Activated CD8-positive, alpha-beta memory T cell treated with anti-CD3 and anti-CD28 coated beads, Interleukin-2, amount 10 ng/mL, durations not matched to agents 7 days and 5 days (primary cell): ENCODE results near the gene ZNF431. TPM values are rescaled to one million over a fixed set of nuclear protein-coding genes. Genes with fewer than 3 reads are reported as not detected.
"Not testable (repeated sequence)": the region's sequence is repeated elsewhere in the genome, so short reads cannot be mapped to it uniquely, and the experiment has no call there.

Experiments used
- ATAC-seq: fragments of 150-1000 bp; cut with Tn5 transposase; one replicate; pipeline ENCODE4 v1.10.0; 2021; ENCODE audit warnings: moderate library complexity
- CTCF ChIA-PET: fragments of 350-600 bp; sonication (Branson Sonifier 250); formaldehyde crosslinking; loops from one replicate; lab custom pipeline; 2021; ENCODE audit warnings: antibody characterized with exemption; lab: Charles Lee
- DNase-seq: peaks from one replicate; pipeline ENCODE4 v3.0.0-alpha.2; 2020
- H3K27ac Mint-ChIP-seq: one replicate; pipeline ENCODE4 v1.8.0; 2021; ENCODE audit warnings: mild to moderate bottlenecking, mixed read lengths
- H3K27me3 Mint-ChIP-seq: one replicate; pipeline ENCODE4 v1.8.0; 2021; ENCODE audit warnings: mixed read lengths
- H3K36me3 Mint-ChIP-seq: one replicate; pipeline ENCODE4 v1.8.0; 2021; ENCODE audit warnings: mild to moderate bottlenecking, mixed read lengths
- H3K4me1 Mint-ChIP-seq: one replicate; pipeline ENCODE4 v1.8.0; 2021; ENCODE audit warnings: mixed read lengths
- H3K4me3 Mint-ChIP-seq: one replicate; pipeline ENCODE4 v1.8.0; 2021; ENCODE audit warnings: mild to moderate bottlenecking, moderate library complexity, mixed read lengths
- H3K9me3 Mint-ChIP-seq: one replicate; pipeline ENCODE4 v1.8.0; 2022; ENCODE audit warnings: low read depth, mixed read lengths
- total RNA-seq, 2 experiments: library from RNA; stranded (reverse); gene quantifications; one replicate each; pipeline ENCODE4 v1.2.3, GENCODE V29; 2021

ZNF431 gene
- total RNA-seq, 2 experiments from 2014 or later = 19.2 to 22.4 TPM

DNA sequence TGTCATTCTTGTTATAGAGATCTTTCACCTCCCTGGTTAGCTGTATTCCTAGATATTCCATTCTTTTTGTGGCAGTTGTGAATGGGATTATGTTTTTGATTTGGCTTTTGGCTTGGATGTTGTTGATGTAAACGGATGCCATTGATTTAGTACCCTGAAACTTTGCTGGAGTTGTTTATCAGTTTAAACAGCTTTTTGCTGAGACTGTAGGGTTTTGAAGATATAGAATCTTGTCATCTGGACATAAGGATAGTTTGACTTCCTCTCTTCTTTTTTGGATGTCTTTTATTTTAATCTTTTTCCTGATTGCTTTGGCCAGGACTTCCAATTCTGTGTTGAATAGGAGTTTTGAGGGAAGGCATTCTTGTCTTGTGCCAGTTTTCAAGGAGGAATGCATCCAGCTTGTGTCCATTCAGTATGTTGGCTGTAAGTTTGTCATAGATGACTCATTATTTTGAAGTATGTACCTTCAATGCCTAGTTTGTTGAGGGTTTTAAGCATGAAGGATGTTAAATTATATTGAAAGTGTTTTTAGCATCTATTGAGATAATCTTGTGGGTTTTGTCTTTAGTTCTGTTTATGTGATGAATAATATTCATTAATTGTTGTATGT is 16.8 kb downstream of the ZNF431 start:
- ATAC-seq (no peak), DNase-seq (no peak)
- Mint-ChIP-seq H3K27me3 (no peaks in the 10 kb centered on the region), H3K4me3 (no peak overlapping the region), H3K36me3 (peaks cover 80% of the 10 kb centered on the region), H3K27ac (no peak overlapping the region), H3K9me3 (peaks cover 19% of the 10 kb centered on the region), H3K4me1 (no peaks in the 10 kb centered on the region)
- CTCF ChIA-PET = interaction anchor here (0.6 kb wide), 1 partner anchor 165 kb away, joined by 3 read pairs; no protein-coding TSS in a partner anchor

- no peak for ATAC-seq
- H3K9me3 Mint-ChIP-seq = no peaks in the 10 kb centered on the region
- H3K4me1 Mint-ChIP-seq = peaks cover 2% of the 10 kb centered on the region
- peaks cover 80% of the 10 kb centered on the region for H3K36me3 Mint-ChIP-seq
- no peaks in the 10 kb centered on the region for H3K27me3 Mint-ChIP-seq
- CTCF ChIA-PET = no interaction called here
- DNase-seq = no peak
- no peak overlapping the region for H3K4me3 Mint-ChIP-seq
- no peak overlapping the region for H3K27ac Mint-ChIP-seq
These were observed 22.7 kb downstream of the ZNF431 start for GRCh38 chr19:21164541-21164940.

DNA sequence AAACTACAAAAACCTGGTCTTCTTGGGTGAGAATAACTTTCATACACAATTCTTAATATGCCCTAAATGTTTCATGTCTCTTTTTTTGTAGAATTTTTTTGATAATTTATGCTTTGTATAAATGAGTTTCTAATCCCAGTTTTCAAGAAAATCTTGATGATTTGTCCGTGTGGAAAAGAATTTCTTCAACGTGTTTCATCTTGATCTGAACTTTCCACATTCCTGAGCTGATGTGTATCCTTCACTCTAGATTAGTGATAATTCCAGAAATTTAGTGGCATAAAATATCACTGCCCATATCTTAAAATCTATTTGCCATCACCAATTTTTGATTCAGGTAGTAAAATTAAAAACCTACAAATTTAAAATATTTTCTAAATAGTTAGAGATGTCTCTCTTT is 24.6 kb downstream of the ZNF431 start:
- Mint-ChIP-seq H3K9me3 (peaks cover 5% of the 10 kb centered on the region), H3K27me3 (no peaks in the 10 kb centered on the region), H3K36me3 (peaks cover 79% of the 10 kb centered on the region), H3K27ac (no peak overlapping the region), H3K4me3 (no peak overlapping the region), H3K4me1 (peaks cover 4% of the 10 kb centered on the region)
- CTCF ChIA-PET = no interaction called here
- DNase-seq (no peak), ATAC-seq (no peak)

DNA sequence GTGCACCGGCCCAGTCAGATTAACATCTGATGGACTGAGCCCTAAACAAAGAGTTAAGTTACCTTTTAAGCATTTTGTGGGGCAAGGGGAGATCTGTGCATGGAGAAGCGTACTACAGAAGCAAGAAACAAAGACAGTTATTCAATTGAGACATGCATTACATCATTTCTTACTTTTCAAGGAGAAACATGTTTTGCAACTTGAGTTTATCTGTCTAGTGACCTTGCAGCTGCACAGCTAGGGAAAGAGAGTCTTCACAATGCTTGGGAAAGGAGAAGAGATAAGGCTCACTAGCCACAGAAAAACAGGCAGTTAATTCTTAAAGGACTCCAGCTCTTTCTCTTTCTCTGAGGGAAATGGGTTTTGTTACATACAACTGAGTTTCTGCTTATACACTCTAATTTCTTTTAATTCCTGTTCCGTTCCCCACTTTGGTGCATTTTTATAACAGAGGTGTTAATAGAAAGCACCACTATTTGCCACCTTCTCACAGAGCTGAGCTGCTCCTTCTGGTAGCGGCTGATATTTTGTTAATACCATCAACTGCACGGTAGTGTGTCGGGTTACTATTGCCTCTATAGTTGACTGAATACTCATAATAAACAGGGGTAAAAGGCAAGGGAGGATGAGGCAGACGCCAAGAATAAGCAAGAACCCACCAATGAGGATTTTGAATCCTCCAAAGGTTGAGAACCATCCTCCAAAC is 55.9 kb downstream of the ZNF431 start:
- no peaks in the 10 kb centered on the region for H3K4me1 Mint-ChIP-seq
- no peaks in the 10 kb centered on the region for H3K36me3 Mint-ChIP-seq
- H3K4me3 Mint-ChIP-seq = no peak overlapping the region
- H3K9me3 Mint-ChIP-seq = peaks cover 6% of the 10 kb centered on the region
- no peak overlapping the region for H3K27ac Mint-ChIP-seq
- DNase-seq (no peak), ATAC-seq (no peak)
- CTCF ChIA-PET = no interaction called here
- no peaks in the 10 kb centered on the region for H3K27me3 Mint-ChIP-seq

DNA sequence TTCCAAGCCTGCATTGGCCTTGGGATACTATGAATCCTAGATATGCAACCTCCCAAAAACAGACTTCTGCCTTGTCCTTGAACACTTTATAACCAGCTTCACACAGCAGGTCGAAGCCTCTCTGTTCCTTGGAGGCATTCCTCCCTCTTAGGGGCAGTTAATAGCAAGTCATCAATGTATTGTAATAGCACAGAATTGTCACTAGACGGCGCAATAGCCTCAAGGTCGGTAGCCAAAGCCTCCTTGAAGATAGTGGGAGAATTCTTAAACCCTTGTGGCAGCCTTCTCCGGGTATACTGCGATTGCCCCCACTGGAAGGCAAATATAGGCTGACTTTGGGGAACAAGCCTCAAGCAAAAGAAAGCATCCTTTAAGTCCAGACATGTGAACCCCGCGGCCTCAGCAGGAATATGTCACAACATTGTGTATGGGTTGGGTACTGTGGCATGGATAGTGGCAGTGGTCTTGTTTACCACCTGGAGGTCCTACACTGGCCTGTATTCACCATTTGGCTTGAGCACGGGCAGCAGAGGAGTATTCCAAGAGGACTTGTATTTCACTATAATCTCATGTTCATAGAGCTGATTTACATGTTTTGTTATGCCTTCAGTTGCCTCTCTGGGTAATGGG is 61.1 kb downstream of the ZNF431 start:
- Mint-ChIP-seq H3K4me1 (no peaks in the 10 kb centered on the region), H3K9me3 (peaks cover 14% of the 10 kb centered on the region), H3K27ac (no peak overlapping the region), H3K4me3 (no peak overlapping the region), H3K27me3 (no peaks in the 10 kb centered on the region), H3K36me3 (no peaks in the 10 kb centered on the region)
- CTCF ChIA-PET = interaction anchor here (1.5 kb wide), 1 partner anchor 160 kb away, joined by 3 read pairs; no protein-coding TSS in a partner anchor
- DNase-seq (peak; percentile 43), ATAC-seq (no peak)

DNA sequence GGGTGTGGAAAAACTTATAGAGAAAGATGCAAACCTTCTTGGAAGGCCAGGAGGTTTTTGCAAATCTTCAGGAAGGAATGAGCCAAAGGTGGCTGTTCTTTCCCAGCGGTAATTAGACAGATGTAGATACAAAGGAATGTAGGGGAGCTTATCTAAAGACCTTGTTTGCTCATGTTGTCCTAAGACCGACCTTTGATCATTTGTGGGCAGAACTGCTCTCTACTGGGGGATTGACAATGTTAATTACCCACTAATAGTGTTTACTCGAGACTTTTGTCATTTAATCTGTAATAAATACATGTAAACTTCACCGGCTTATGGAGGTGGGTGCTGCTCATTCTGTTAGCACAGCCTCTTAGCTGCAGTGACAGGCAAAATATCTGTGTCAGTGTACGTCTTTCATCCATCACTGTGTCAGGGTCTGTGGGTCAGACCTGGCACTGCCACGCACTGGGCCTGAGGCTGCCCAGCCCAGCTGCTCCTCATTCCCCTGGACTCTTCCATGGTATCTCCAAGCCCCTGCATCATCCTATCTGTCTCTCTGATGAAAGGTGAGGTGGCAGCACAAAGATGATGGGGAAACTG is 68.3 kb downstream of the ZNF431 start:
- Mint-ChIP-seq H3K4me3 (no peak overlapping the region), H3K36me3 (no peaks in the 10 kb centered on the region), H3K4me1 (no peaks in the 10 kb centered on the region), H3K9me3 (peaks cover 11% of the 10 kb centered on the region), H3K27me3 (no peaks in the 10 kb centered on the region), H3K27ac (no peak overlapping the region)
- CTCF ChIA-PET = no interaction called here
- DNase-seq (no peak), ATAC-seq (no peak)

DNA sequence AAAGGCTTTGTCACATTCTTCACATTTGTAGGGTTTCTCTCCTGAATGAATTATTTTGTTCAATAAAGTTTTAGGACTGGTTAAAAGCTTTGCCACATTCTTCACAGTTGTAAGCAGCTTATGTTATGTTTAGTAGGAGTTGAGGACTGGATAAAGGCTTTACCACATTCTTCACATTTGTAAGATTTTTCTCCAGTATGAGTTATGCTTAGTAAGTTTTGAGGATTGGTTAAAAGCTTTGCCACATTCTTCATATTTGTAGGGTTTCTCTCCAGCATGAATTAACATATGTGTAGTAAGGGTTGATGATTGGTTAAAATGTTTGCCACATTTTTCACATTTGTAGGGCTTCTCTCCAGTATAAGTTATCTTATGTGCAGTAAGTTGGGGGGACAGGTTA is 79.9 kb downstream of the ZNF431 start:
- CTCF ChIA-PET = no interaction called here
- H3K9me3 Mint-ChIP-seq = peaks cover 9% of the 10 kb centered on the region
- H3K4me1 Mint-ChIP-seq = no peaks in the 10 kb centered on the region

GRCh38 chr19:21229938-21230337 is 88.1 kb downstream of the ZNF431 start:
- H3K27ac Mint-ChIP-seq, H3K4me1 Mint-ChIP-seq, H3K36me3 Mint-ChIP-seq, ATAC-seq, DNase-seq, CTCF ChIA-PET, H3K4me3 Mint-ChIP-seq, H3K27me3 Mint-ChIP-seq: not testable (repeated sequence)
- peaks cover 20% of the 10 kb centered on the region for H3K9me3 Mint-ChIP-seq

More for the DNA sequence above, 79.9 kb downstream of the ZNF431 start:
- Mint-ChIP-seq H3K36me3 (no peaks in the 10 kb centered on the region), H3K27ac (no peak overlapping the region), H3K27me3 (peaks cover 2% of the 10 kb centered on the region), H3K4me3 (no peak overlapping the region)
- DNase-seq (no peak), ATAC-seq (no peak)

DNA sequence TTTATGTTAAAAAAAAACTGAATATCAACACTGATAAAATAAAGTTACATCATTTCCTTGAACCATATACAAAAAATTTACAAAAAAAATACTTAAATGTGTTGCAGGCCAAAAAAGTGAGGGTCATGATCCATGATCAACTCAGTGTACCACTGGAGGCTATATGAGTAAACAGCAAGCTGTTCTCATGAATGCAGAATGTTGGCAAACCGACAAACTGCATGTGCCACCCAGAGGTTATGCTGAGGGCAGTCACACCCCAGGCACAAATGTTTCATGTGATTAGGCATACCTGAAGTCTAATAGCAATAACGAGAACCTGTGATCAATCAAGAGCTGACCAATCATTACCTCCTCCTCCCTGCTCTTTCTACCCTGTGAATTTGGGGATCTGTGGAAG is 91.9 kb downstream of the ZNF431 start:
- no peak for DNase-seq
- H3K36me3 Mint-ChIP-seq = no peaks in the 10 kb centered on the region
- no peaks in the 10 kb centered on the region for H3K27me3 Mint-ChIP-seq
- CTCF ChIA-PET = no interaction called here
- H3K4me1 Mint-ChIP-seq = no peaks in the 10 kb centered on the region
- peaks cover 17% of the 10 kb centered on the region for H3K9me3 Mint-ChIP-seq
- no peak overlapping the region for H3K4me3 Mint-ChIP-seq
- no peak overlapping the region for H3K27ac Mint-ChIP-seq
- ATAC-seq = no peak

GRCh38 chr19:21236751-21237150 is 94.9 kb downstream of the ZNF431 start:
- H3K27me3 Mint-ChIP-seq, CTCF ChIA-PET, H3K4me3 Mint-ChIP-seq, H3K4me1 Mint-ChIP-seq, DNase-seq, ATAC-seq, H3K27ac Mint-ChIP-seq, H3K36me3 Mint-ChIP-seq, H3K9me3 Mint-ChIP-seq: not testable (repeated sequence)

- peaks cover 4% of the 10 kb centered on the region for H3K9me3 Mint-ChIP-seq
These were observed 96.8 kb downstream of the ZNF431 start for GRCh38 chr19:21238670-21239069.

More at GRCh38 chr19:21238670-21239069, 96.8 kb downstream of the ZNF431 start:
- Mint-ChIP-seq H3K36me3 (no peaks in the 10 kb centered on the region), H3K4me3 (no peak overlapping the region), H3K27ac (no peak overlapping the region), H3K27me3 (no peaks in the 10 kb centered on the region), H3K4me1 (no peaks in the 10 kb centered on the region)
- DNase-seq = no peak
- no peak for ATAC-seq
- CTCF ChIA-PET = no interaction called here
